GM12878 (cell line): ENCODE data around the gene BMAL1. TPM values are rescaled to one million over a fixed set of nuclear protein-coding genes. Genes with fewer than 3 reads are reported as not detected.
A peak's percentile ranks its signal among the peaks of the same experiment; 100 is the strongest.

ENCODE experiments used
- ATAC-seq: fragments of 200-7000 bp; cut with Tn5 transposase; 3 replicates; pipeline ENCODE4 v1.9.1; 2020; ENCODE audit warnings: mild to moderate bottlenecking, moderate library complexity
- BruUV-seq: library from RNA; stranded (reverse); fragments of 400-500 nt; replicated peaks from 2 replicates; lab custom pipeline; 2021; lab: Mats Ljungman, UMichigan
- CTCF ChIA-PET: fragments of 300-600 bp; sonication (Branson Sonifier 250); formaldehyde crosslinking; extraction: SDS; loops from one replicate; lab custom pipeline; 2021; ENCODE audit warnings: inconsistent platforms; lab: Yijun Ruan, JAX
- POLR2A ChIA-PET: fragments of 350-600 bp; formaldehyde crosslinking; extraction: SDS; loops from one replicate; lab custom pipeline; 2021; ENCODE audit warnings: inconsistent platforms; lab: Charles Lee
- RAD21 ChIA-PET: fragments of 300-600 bp; sonication (Branson Sonifier 250); formaldehyde crosslinking; loops from one replicate; lab custom pipeline; 2023; ENCODE audit warnings: antibody characterized with exemption; ENCODE audit not compliant: unreplicated experiment; lab: Charles Lee
- SMC1A ChIA-PET: fragments of 300-600 bp; sonication (Branson Sonifier 250); formaldehyde crosslinking; loops from one replicate; lab custom pipeline; 2023; ENCODE audit not compliant: unreplicated experiment, uncharacterized antibody; lab: Charles Lee
- DNase-seq: peaks from one replicate; pipeline ENCODE4 v3.0.0-alpha.2; 2011; ENCODE audit warnings: low read depth, low spot score
- FAIRE-seq: peaks from 3 replicates; lab custom pipeline; 2011; peaks lifted over from hg19 to GRCh38; lab: Jason Lieb, UNC
- H2AFZ ChIP-seq: 2 replicates; pipeline ENCODE4 v1.6.0; 2011; ENCODE audit warnings: low read depth, low read length, control low read depth; ENCODE audit not compliant: control insufficient read depth
- H3K27ac ChIP-seq: 2 replicates; pipeline ENCODE4 v1.5.1; 2011; ENCODE audit warnings: control low read depth; ENCODE audit not compliant: control insufficient read depth, insufficient read depth
- H3K27me3 ChIP-seq, 2 experiments: replicated peaks in 1 of 2; 2 replicates each; pipeline versions ENCODE4 v1.6.0 to v1.6.1; 2011; ENCODE audit warnings: low read length in 1 of 2; ENCODE audit not compliant: control insufficient read depth in 2 of 2, insufficient read depth in 2 of 2
- H3K36me3 ChIP-seq, 2 experiments: 2 replicates each; pipeline ENCODE4 v1.5.1; 2011; ENCODE audit warnings: low read length in 1 of 2; ENCODE audit not compliant: control insufficient read depth in 2 of 2, insufficient read depth in 2 of 2
- H3K4me1 ChIP-seq: 2 replicates; pipeline ENCODE4 v1.6.1; 2011; ENCODE audit warnings: mild to moderate bottlenecking, low read length, moderate library complexity, mixed read lengths; ENCODE audit not compliant: control insufficient read depth, insufficient read depth
- H3K4me2 ChIP-seq: 2 replicates; pipeline ENCODE4 v1.6.0; 2011; ENCODE audit warnings: control low read depth; ENCODE audit not compliant: control insufficient read depth, insufficient read depth
- H3K4me3 ChIP-seq: fragments of 200-600 bp; sonication (generic); 2 replicates; pipeline ENCODE4 v1.5.1; 2016
- H3K79me2 ChIP-seq: 2 replicates; pipeline ENCODE4 v1.6.0; 2011; ENCODE audit warnings: low read length; ENCODE audit not compliant: control insufficient read depth, insufficient read depth
- H3K9ac ChIP-seq: 2 replicates; pipeline ENCODE4 v1.8.0; 2011; ENCODE audit warnings: low read length, control low read depth, mixed read lengths; ENCODE audit not compliant: control insufficient read depth, insufficient read depth
- H3K9me3 ChIP-seq: replicated peaks from 3 replicates; pipeline ENCODE4 v1.5.1; 2011; ENCODE audit warnings: mild to moderate bottlenecking, low read length; ENCODE audit not compliant: control insufficient read depth, insufficient read depth
- H4K20me1 ChIP-seq: 2 replicates; pipeline ENCODE4 v1.6.0; 2011; ENCODE audit not compliant: control insufficient read depth, insufficient read depth
- IKZF1 ChIP-seq: fragments of 450-650 bp; conservative IDR thresholded peaks from 2 replicates; pipeline ENCODE4 v1.6.1; 2017; ENCODE audit warnings: antibody characterized with exemption, mild to moderate bottlenecking
- NR2F1 ChIP-seq: fragments of 450-650 bp; conservative IDR thresholded peaks from 2 replicates; pipeline ENCODE4 v1.6.1; 2017; ENCODE audit warnings: mild to moderate bottlenecking
- SMAD1 ChIP-seq: fragments of 450-650 bp; IDR thresholded peaks from 2 replicates; pipeline ENCODE4 v1.6.1; 2018; ENCODE audit warnings: mild to moderate bottlenecking, low read depth; ENCODE audit not compliant: partially characterized antibody
- SPI1 ChIP-seq: IDR thresholded peaks from 2 replicates; pipeline ENCODE4 v1.6.1; 2011; ENCODE audit warnings: low read depth, mild to moderate bottlenecking, low read length, moderate library complexity, borderline replicate concordance; ENCODE audit not compliant: insufficient read depth
- ZNF217 ChIP-seq: fragments of 450-650 bp; IDR thresholded peaks from 2 replicates; pipeline ENCODE4 v1.6.1; 2017; ENCODE audit warnings: antibody characterized with exemption, mild to moderate bottlenecking
- ZNF687 ChIP-seq: fragments of 450-650 bp; IDR thresholded peaks from 2 replicates; pipeline ENCODE4 v1.6.1; 2017; ENCODE audit warnings: mild to moderate bottlenecking, moderate library complexity
- whole genome bisulfite sequencing: methylation state at CpG from one replicate; pipeline ENCODE4 v1.1.6; 2016; ENCODE audit warnings: low lambda C conversion rate; ENCODE audit not compliant: insufficient replicate concordance, insufficient coverage; ENCODE audit errors: missing lambda C conversion rate; 5-methylcytosine and 5-hydroxymethylcytosine counted together
- in situ Hi-C: fragments of 300-500 bp; cut with MboI; formaldehyde crosslinking; loops from 9 replicates; pipeline ENCODE4 v1.14.3; 2018; ENCODE audit warnings: mixed read lengths
- intact Hi-C: fragments of 100-400 bp; cut with micrococcal nuclease; formaldehyde crosslinking; loops from one replicate; pipeline ENCODE4 v1.14.2; 2022; ENCODE audit not compliant: unreplicated experiment
- polyA plus RNA-seq, 11 experiments: library from polyadenylated mRNA; depleted of rRNA in 4 of 11; unstranded in 6 of 11; stranded (reverse) in 5 of 11; fragments of >200 nt; fragmentation: Nextera tagmentation in 4 of 11; fragmentation: Illumina TruSeq in 1 of 11; extraction: Ambion mirVana in 4 of 11; extraction: Trizol in 1 of 11; gene quantifications; 1 replicate in 1 of 11; 2 replicates in 10 of 11; pipeline versions ENCODE4 v1.2.1 to v1.2.3, GENCODE V29; 2011 to 2016; ENCODE audit warnings: inconsistent platforms in 2 of 11, missing spikeins in 2 of 11, low read depth in 1 of 11
- total RNA-seq, 4 experiments: library from RNA; depleted of rRNA in 3 of 4; stranded (reverse); fragments of >200 nt in 3 of 4; fragmentation: Illumina TruSeq in 1 of 4; extraction: Trizol in 1 of 4; gene quantifications; 2 replicates each; pipeline versions ENCODE4 v1.2.1 to v1.2.3, GENCODE V29; 2013 to 2021
- TF ChIP-seq, protein P1 (sequence below): fragments of 450-650 bp; formaldehyde crosslinking; IDR thresholded peaks from 2 replicates; pipeline ENCODE4 v1.4.0; 2022; ENCODE audit warnings: mild to moderate bottlenecking, moderate library complexity

Gene BMAL1
- total and polyA plus RNA-seq, 10 of the 15 experiments (the other 5 are each of a cell fraction or from before 2014, with no cell fraction given): 3.5 to 40.6 (median 13.6) TPM

GRCh38 chr11:13294178-13294577 lies 16.6 kb downstream of the BMAL1 start (continued):
- TF ChIP-seq IKZF1 (peak; percentile 76), NR2F1 (peak; percentile 36; the same call in 1 of the 2 replicates), ZNF217 (0 out of 2 replicates have a peak, but pooled peaks have one; percentile 57)
- TF ChIP-seq, protein P1, sequence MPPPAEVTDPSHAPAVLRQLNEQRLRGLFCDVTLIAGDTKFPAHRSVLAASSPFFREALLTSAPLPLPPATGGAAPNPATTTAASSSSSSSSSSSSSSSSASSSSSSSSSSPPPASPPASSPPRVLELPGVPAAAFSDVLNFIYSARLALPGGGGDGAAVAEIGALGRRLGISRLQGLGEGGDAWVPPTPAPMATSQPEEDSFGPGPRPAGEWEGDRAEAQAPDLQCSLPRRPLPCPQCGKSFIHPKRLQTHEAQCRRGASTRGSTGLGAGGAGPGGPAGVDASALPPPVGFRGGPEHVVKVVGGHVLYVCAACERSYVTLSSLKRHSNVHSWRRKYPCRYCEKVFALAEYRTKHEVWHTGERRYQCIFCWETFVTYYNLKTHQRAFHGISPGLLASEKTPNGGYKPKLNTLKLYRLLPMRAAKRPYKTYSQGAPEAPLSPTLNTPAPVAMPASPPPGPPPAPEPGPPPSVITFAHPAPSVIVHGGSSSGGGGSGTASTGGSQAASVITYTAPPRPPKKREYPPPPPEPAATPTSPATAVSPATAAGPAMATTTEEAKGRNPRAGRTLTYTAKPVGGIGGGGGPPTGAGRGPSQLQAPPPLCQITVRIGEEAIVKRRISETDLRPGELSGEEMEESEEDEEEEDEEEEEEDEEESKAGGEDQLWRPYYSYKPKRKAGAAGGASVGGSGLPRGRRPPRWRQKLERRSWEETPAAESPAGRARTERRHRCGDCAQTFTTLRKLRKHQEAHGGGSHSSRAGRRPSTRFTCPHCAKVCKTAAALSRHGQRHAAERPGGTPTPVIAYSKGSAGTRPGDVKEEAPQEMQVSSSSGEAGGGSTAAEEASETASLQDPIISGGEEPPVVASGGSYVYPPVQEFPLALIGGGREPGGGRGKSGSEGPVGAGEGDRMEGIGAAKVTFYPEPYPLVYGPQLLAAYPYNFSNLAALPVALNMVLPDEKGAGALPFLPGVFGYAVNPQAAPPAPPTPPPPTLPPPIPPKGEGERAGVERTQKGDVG (CRISPR knock-in tag): no peak
- TF ChIP-seq, all 136 proteins: peak for 13

- CTCF ChIA-PET: interaction anchor here (0.6 to 5.0 kb wide), 9 partner anchors 9 to 230 kb away, joined by 3 to 36 read pairs (median 4); no protein-coding TSS in a partner anchor
- no peak overlapping the region for H3K4me3 ChIP-seq
- RAD21 ChIA-PET: interaction anchor here (0.7 to 8.4 kb wide), 9 partner anchors 8 to 55 kb away, joined by 3 to 65 read pairs (median 3); no protein-coding TSS in a partner anchor
- H3K4me1 ChIP-seq: peaks cover 8% of the 10 kb centered on the region
- BruUV-seq: no TSS peak
- no peak overlapping the region for H3K9ac ChIP-seq
- H3K79me2 ChIP-seq: peaks cover 36% of the 10 kb centered on the region
- H2AFZ ChIP-seq: no peak overlapping the region
- intact Hi-C loops: no loop called here
- H3K27ac ChIP-seq: no peak overlapping the region
- WGBS: 71% methylated on average over 8 of the region's 9 CpGs
- TF ChIP-seq SPI1 (peak; percentile 69; the same call in 1 of the 2 replicates), ZNF687 (0 out of 2 replicates have a peak, but pooled peaks have one; percentile 5), SMAD1 (no peak)
- H3K9me3 ChIP-seq: no peaks in the 10 kb centered on the region
- peak; percentile 27 for FAIRE-seq
- no peaks in the 10 kb centered on the region for H3K36me3 ChIP-seq
- SMC1A ChIA-PET: interaction anchor here (0.6 to 10.4 kb wide), 12 partner anchors 9 to 40 kb away, joined by 3 to 107 read pairs (median 8); no protein-coding TSS in a partner anchor
- POLR2A ChIA-PET: interaction anchor here (0.6 to 2.8 kb wide), 6 partner anchors 18 to 204 kb away, joined by 3 to 12 read pairs (median 4); no protein-coding TSS in a partner anchor
- no peaks in the 10 kb centered on the region; the same call in none of the 2 replicates for H4K20me1 ChIP-seq
- no peaks in the 10 kb centered on the region for H3K27me3 ChIP-seq
- DNase-seq: no peak
- ATAC-seq: peak; percentile 55
- in situ Hi-C loops: no loop called here
- no peak overlapping the region for H3K4me2 ChIP-seq
These were observed 17.4 kb downstream of the BMAL1 start for GRCh38 chr11:13294771-13295579.
